Tibial nerve (tissue), 3 donors: ENCODE measurements around the gene SPINK2.

ENCODE experiments used
- CTCF ChIP-seq, 5 experiments: fragments of 200-600 bp in 3 of 5; fragments of 450-650 bp in 2 of 5; sonication (generic) in 3 of 5; IDR thresholded peaks; one replicate each; pipeline ENCODE4 v1.5.1; 2016 to 2019; ENCODE audit warnings: antibody characterized with exemption in 5 of 5, mild to moderate bottlenecking in 3 of 5, moderate library complexity in 2 of 5
- POLR2A ChIP-seq, 2 donors: fragments of 450-650 bp; IDR thresholded peaks; one replicate each; pipeline ENCODE4 v1.6.1; 2017; ENCODE audit warnings: antibody characterized with exemption in 2 of 2, mild to moderate bottlenecking in 2 of 2, moderate library complexity in 2 of 2

- no peak for TF ChIP-seq POLR2A (IDR thresholded peaks at IDR 0.05)
- no peak for TF ChIP-seq CTCF (IDR thresholded peaks at IDR 0.05)
These were observed 19.1 kb upstream of the SPINK2 start for GRCh38 chr4:56840559-56840958.
